ENCODE results near the gene MYO7B. TPM values are rescaled to one million over a fixed set of nuclear protein-coding genes. Genes with fewer than 3 reads are reported as not detected.

Gene MYO7B
- total RNA-seq, 6 donors from 2014 or later, result 1.2 to 6.1 (median 3.1) TPM

DNA sequence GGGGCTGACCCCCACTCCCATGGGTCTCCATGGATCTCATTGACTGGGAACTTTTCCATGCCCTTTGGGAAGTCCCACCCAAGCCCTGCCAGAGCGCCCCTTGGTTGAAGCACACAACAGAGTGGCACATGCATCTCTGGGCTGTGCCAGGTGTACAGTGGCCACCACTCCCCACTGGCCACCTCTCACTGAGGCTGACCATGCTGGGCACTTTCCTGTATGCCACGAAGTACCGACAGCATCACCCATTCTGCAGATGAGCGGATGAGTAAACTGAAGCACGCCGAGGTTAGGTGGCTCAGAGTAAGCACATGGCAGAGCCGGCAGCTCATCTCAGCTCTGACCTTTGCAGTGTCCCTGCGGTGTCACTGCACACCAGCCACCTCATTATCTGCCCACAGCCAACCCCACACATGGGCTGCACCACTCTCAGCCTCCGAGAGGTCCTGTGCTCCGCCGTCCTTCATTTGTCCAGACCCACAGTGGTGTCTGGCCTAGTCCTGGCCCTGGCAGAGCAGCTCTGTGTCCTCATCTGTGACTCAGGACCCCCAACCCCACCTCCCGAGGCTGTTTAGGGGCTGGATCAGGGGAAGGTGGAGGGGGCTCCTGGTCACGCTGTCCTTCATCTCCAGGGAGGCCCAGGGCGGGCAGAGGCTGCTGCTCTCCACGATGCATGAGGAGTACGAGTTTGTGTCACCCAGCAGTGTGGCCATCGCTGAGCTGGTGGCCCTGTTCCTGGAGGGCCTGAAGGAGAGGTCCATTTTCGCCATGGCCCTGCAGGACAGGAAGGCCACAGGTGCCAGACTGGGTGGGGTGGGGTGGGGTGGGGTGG lies 92.5 kb downstream of the MYO7B start:
- no peaks in the 10 kb centered on the region for H3K9me3 ChIP-seq
- H3K27ac ChIP-seq, result no peak overlapping the region
- peaks cover 8 to 28% (median 15%) of the 10 kb centered on the region in 4 donors for H3K4me1 ChIP-seq
- H3K36me3 ChIP-seq, result no peaks in the 10 kb centered on the region
- DNase-seq (peak in 1 of 2 donors; percentile 45), ATAC-seq (ENCODE audit: low FRiP score in 2 of 2) (no peak)
- WGBS, 2 donors, result 33 to 85% methylated on average over 1 to 17 of the region's 18 CpGs
- TF ChIP-seq CTCF (IDR thresholded peaks at IDR 0.05) (no peak), POLR2AphosphoS5 (IDR thresholded peaks at IDR 0.05) (no peak), POLR2A (IDR thresholded peaks at IDR 0.05) (no peak), EP300 (IDR thresholded peaks at IDR 0.05) (no peak)
- no peak overlapping the region for H3K4me3 ChIP-seq
- H3K27me3 ChIP-seq, result no peaks in the 10 kb centered on the region

DNA sequence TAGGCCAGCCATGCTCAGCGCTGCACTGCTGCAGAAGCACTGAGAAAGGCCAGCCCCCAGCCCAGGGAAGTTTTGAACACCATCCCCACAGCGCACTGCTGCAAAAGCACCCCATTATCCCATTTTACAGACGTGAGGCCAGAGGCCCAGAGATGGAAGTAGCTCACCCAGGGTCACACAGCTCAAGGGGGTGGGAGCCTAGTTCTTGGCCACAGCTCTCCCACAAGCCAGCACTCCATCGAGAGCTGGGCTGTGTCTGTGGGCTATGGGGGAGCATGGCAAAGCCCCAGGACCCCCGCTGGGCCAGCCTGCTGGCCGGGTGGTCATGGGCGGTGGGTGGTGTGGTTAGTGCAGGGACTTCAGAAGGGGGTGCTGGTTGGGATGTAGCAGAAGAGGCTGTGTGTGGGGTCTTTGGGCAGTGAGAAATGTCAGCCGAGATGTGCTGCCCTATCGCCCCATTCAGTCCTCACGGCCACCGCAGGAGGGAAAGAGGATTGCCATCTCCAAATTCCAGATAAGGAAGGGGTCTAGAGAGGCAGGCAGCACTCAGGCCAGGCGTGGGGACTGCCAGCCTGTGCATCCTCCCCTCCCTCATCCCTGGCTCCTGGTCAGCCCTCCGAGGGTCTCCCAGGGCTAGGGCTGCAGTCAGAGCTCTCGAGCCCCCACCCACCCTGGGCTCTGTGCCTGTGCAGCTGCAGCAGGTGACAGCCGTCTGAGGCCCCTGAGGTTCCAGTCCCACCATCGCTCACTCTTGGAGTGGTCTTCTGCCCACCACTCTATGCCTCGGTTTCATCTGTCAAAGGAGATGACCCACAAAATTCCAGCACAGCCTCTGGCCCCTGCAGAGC lies 93.5 kb downstream of the MYO7B start:
- no peak for ATAC-seq (ENCODE audit: low FRiP score in 2 of 2)
- DNase-seq, result peak in 1 of 2 donors; percentile 49
- peaks cover 17 to 38% (median 24%) of the 10 kb centered on the region in 4 donors for H3K4me1 ChIP-seq
- no peaks in the 10 kb centered on the region for H3K36me3 ChIP-seq
- no peaks in the 10 kb centered on the region for H3K27me3 ChIP-seq
- TF ChIP-seq CTCF (IDR thresholded peaks at IDR 0.05) (peak in 1 of 6 experiments; percentile 6), POLR2A (IDR thresholded peaks at IDR 0.05) (no peak), EP300 (IDR thresholded peaks at IDR 0.05) (no peak)
- no peaks in the 10 kb centered on the region for H3K9me3 ChIP-seq
- H3K4me3 ChIP-seq, result no peak overlapping the region
- no peak overlapping the region for H3K27ac ChIP-seq
- 78 to 82% methylated on average over 10 to 17 of the region's 17 CpGs for WGBS, 2 donors

DNA sequence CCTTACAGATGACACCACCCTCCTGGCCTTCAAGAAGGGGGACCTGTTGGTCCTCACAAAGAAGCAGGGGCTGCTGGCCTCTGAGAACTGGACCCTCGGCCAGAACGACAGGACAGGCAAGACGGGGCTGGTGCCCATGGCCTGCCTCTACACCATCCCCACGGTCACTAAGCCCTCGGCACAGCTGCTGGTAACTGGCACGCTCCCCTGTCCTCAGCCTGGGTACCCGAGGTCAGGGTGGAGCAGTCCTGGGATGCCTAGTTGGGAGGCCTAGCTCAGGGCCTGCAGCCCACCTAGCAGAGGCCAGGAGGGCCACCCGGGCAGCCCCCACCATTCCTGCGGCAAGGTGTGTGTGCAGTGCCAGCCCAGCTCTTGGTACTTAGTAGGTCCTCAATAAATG lies 94.2 kb downstream of the MYO7B start:
- peak overlapping the region in 1 of 4 donors; percentile 54 for H3K27ac ChIP-seq
- H3K4me1 ChIP-seq, result peaks cover 23 to 45% (median 31%) of the 10 kb centered on the region in 4 donors
- H3K4me3 ChIP-seq, result no peak overlapping the region
- H3K27me3 ChIP-seq, result no peaks in the 10 kb centered on the region
- ATAC-seq (ENCODE audit: low FRiP score in 2 of 2), result no peak
- DNase-seq, result peak in 1 of 2 donors; percentile 55
- H3K9me3 ChIP-seq, result no peaks in the 10 kb centered on the region
- H3K36me3 ChIP-seq, result no peaks in the 10 kb centered on the region
- WGBS, 2 donors, result 89% methylated on average over 7 of the region's 9 CpGs; no CpG with 5 or more reads in 1 of the 2 donors
- TF ChIP-seq EP300 (IDR thresholded peaks at IDR 0.05), result no peak
- TF ChIP-seq POLR2AphosphoS5 (IDR thresholded peaks at IDR 0.05), result no peak
- no peak for TF ChIP-seq POLR2A (IDR thresholded peaks at IDR 0.05)
- no peak for TF ChIP-seq CTCF (IDR thresholded peaks at IDR 0.05)

DNA sequence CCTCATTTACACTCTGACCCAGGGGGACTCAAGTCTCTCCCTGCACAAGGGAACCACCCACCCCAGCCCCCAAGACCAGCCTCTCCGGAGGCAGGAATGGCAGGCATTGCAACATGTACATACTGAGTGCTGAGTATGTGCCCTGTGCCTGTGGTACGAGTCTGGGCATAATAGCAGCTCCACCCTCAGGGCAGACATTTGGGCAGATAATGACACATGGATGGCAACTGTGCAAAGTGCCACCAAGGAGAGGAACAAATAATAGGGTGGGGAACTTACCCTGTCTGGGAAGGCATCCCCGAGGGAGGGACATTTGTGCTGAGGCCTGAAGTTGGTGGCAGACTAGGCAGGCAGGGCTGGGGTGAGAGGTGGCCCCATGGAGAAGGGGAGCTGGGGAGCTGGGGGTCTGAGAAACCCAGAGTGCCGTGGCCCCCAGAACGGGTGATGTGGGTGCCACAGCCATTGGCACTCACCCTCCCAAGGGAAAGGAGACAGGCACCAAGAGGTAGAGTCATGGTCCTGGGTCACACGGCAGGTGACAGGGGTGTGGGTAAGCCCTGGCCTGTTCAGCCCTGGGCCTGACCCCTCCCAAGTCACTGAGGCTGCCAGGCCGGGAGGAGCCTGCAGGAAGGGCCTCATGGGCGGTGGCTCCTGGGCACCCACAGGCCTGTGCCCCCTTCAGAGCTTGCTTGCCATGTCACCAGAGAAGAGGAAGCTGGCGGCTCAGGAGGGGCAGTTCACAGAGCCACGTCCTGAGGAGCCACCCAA lies 94.8 kb downstream of the MYO7B start:
- TF ChIP-seq EP300 (IDR thresholded peaks at IDR 0.05) (no peak), CTCF (IDR thresholded peaks at IDR 0.05) (no peak), POLR2AphosphoS5 (IDR thresholded peaks at IDR 0.05) (no peak), POLR2A (IDR thresholded peaks at IDR 0.05) (no peak)
- H3K27ac ChIP-seq, result peak overlapping the region in 2 of 4 donors; percentile 54 to 58
- H3K36me3 ChIP-seq, result no peaks in the 10 kb centered on the region
- H3K27me3 ChIP-seq, result no peaks in the 10 kb centered on the region
- ATAC-seq (ENCODE audit: low FRiP score in 2 of 2), result peak in 1 of 2 donors; percentile 2
- 46 to 59% methylated on average over 6 to 10 of the region's 10 CpGs for WGBS, 2 donors
- peak; percentile 51 to 59 for DNase-seq
- H3K4me3 ChIP-seq, result no peak overlapping the region
- peaks cover 26 to 50% (median 35%) of the 10 kb centered on the region in 4 donors for H3K4me1 ChIP-seq
- H3K9me3 ChIP-seq, result no peaks in the 10 kb centered on the region

Data from upper lobe of left lung (tissue), 6 donors.